K562 (cell line): ENCODE measurements around the gene LAMB3.

Source experiments
- EP300 ChIP-seq: IDR thresholded peaks from 2 replicates; pipeline ENCODE4 v1.6.1; 2012; ENCODE audit warnings: low read length, improper control_type of control experiment
- FOXJ3 ChIP-seq: sonication (generic); formaldehyde crosslinking; IDR thresholded peaks from 2 replicates; pipeline ENCODE4 v1.4.0; 2020; ENCODE audit warnings: mild to moderate bottlenecking, missing genetic modification reagents
- SMAD2 ChIP-seq: fragments of 150-350 bp; IDR thresholded peaks from 2 replicates; pipeline ENCODE4 v1.6.1; 2014; ENCODE audit warnings: low read depth, mild to moderate bottlenecking, low read length
- TSC22D4 ChIP-seq: fragments of 450-650 bp; IDR thresholded peaks from 2 replicates; pipeline ENCODE4 v1.6.1; 2016; ENCODE audit warnings: missing genetic modification characterization, missing biosample characterization, control low read depth
- TF ChIP-seq, protein P1 (sequence below): sonication (generic); formaldehyde crosslinking; IDR thresholded peaks from 2 replicates; pipeline ENCODE4 v1.8.0; 2023; ENCODE audit warnings: mild to moderate bottlenecking, missing genetic modification reagents

DNA sequence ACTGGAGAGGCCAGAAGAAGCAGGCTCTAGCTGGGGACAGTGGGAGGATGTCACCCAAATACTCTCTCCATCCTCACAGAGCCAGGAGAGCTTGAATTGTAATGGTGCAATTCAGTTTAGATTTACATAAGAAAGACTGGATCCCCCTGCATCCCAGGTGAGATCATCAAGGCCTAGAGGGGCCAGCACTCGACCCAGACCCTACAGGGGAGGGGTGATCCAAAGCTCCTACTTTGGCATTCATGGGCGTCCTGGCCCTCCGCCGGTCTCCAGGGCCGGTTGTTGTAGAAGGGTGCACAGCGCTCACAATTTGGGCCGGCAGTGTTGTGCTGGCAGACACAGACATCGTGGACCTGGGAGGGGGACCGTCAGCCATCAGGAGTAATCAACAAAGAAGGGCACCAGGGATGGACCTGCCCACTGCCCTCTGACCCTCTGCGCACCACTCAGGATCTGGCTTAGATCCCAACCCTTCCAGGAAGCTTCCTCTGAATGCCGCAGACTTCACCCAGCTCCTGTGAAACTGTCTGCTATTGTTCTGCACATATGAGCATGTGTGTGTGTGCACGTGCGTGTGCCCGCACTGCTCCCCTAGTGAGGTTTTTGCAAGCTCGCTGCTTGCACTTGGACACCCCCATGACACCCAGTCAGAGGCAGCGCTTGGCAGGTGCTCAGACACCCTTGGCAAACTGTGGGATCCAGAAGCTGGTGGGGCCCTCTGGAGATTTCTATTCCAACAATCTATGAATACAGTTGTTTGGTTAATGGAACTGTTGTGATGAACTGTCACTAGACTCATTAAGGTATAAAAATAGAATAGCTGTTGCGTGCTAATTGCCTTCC is 21.6 kb downstream of the LAMB3 start:
- no peak for TF ChIP-seq EP300
- no peak for TF ChIP-seq TSC22D4 (tag)
- TF ChIP-seq, protein P1, sequence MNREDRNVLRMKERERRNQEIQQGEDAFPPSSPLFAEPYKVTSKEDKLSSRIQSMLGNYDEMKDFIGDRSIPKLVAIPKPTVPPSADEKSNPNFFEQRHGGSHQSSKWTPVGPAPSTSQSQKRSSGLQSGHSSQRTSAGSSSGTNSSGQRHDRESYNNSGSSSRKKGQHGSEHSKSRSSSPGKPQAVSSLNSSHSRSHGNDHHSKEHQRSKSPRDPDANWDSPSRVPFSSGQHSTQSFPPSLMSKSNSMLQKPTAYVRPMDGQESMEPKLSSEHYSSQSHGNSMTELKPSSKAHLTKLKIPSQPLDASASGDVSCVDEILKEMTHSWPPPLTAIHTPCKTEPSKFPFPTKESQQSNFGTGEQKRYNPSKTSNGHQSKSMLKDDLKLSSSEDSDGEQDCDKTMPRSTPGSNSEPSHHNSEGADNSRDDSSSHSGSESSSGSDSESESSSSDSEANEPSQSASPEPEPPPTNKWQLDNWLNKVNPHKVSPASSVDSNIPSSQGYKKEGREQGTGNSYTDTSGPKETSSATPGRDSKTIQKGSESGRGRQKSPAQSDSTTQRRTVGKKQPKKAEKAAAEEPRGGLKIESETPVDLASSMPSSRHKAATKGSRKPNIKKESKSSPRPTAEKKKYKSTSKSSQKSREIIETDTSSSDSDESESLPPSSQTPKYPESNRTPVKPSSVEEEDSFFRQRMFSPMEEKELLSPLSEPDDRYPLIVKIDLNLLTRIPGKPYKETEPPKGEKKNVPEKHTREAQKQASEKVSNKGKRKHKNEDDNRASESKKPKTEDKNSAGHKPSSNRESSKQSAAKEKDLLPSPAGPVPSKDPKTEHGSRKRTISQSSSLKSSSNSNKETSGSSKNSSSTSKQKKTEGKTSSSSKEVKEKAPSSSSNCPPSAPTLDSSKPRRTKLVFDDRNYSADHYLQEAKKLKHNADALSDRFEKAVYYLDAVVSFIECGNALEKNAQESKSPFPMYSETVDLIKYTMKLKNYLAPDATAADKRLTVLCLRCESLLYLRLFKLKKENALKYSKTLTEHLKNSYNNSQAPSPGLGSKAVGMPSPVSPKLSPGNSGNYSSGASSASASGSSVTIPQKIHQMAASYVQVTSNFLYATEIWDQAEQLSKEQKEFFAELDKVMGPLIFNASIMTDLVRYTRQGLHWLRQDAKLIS (CRISPR knock-in tag), result no peak
- no peak for TF ChIP-seq SMAD2
- no peak for TF ChIP-seq FOXJ3 (CRISPR knock-in tag)
